GM18951 (cell line): Measurements from ENCODE around the gene CDC34.

Experiments used
- POLR2A ChIP-seq: IDR thresholded peaks from 4 replicates; pipeline ENCODE4 v1.6.1; 2011; ENCODE audit warnings: mild to moderate bottlenecking; ENCODE audit not compliant: insufficient read length, insufficient read depth; ENCODE audit errors: extremely low read depth
- in situ Hi-C: fragments of 300-500 bp; cut with MboI; formaldehyde crosslinking; loops from one replicate; pipeline ENCODE4 v1.12.0; 2022; ENCODE audit warnings: low sequenced_read_pairs, mixed read lengths, inconsistent platforms; ENCODE audit not compliant: unreplicated experiment

The CDC34 gene

GRCh38 chr19:507286-508203 is 24.0 kb upstream of the CDC34 start, which contains the start of gene TPGS1:
Gene TPGS1, plus strand, starts transcription at chr19:507497. Its CDS starts 10 bp downstream, at chr19:507507.
- in situ Hi-C loops, result no loop called here
- TF ChIP-seq POLR2A, result peak; percentile 53

DNA sequence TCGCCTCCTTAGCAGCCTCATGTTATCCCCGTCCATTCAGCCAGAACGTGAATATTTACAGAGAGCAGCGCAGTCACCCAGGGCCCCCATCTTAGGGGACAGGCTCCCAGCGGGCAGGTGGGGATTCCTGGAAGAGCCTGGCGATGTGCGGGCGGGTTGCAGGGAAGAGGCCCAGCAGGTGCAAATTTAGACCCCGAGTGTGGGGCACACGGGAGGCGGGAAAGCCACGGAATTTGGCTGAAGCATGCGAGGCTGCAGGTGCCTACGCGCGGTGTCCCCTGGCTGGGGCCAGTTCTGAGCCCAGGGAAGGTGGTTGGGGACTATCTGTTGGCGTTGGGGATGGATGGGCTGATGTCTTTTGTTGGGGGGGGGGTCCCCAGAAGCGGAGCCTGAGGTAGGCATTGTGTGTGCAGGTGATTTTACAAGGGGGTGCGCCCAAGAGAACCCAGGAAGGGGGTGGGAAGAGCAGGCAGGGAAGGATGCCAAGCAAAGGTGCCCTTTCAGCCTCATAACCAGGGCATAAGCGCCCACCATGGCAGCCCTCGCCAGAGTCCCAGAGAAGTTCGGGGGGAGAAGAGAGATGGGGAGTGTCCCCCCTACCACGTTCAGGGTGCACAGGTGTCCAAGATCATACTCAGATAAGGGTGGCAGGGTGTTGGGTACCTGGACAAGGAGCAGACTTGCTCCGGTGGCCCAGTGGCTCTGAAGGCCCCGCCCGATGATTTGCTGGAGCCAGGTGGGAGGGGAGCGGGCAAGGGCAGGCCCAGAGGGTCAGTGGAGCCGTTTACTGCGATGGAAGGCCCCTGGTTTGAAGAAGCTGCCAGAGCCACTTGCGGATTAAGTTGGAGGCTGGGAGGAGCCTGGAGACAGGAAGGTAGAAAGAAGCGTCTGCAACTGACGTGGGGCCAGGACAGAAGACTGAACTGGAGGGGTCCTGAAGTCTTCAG is 23.1 kb upstream of the CDC34 start:
- TF ChIP-seq POLR2A, result no peak
- in situ Hi-C loops, result no loop called here

DNA sequence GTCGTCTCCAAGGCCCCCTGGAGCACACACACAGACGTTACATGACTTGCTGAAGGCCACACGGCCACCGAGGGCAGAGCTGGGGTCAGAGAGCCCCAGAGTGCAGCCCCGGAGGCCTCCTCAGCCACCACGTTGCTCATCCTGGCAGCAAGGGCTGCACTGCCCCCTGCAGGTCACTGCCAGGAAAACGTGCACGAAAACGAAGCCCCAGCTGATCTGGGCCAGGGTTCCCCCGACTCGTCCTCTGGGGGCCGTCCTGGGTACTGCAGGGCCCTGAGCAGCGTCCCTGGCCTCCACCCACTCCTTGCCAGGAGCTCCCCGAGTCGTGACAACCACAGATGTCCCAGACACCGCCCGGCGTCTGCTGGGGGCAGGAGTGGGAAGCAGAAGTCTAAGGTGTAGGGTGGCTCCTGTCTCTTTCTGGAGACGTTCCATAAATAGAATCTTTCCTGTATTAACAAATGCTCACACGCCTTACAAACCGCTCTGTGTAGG is 20.9 kb upstream of the CDC34 start:
- TF ChIP-seq POLR2A, result no peak
- in situ Hi-C loops, result no loop called here

- peak; percentile 44 for TF ChIP-seq POLR2A
- in situ Hi-C loops, result no loop called here
Observed at GRCh38 chr19:511101-511851, 20.3 kb upstream of the CDC34 start.

GRCh38 chr19:512547-513365 is 18.8 kb upstream of the CDC34 start:
- no peak for TF ChIP-seq POLR2A

DNA sequence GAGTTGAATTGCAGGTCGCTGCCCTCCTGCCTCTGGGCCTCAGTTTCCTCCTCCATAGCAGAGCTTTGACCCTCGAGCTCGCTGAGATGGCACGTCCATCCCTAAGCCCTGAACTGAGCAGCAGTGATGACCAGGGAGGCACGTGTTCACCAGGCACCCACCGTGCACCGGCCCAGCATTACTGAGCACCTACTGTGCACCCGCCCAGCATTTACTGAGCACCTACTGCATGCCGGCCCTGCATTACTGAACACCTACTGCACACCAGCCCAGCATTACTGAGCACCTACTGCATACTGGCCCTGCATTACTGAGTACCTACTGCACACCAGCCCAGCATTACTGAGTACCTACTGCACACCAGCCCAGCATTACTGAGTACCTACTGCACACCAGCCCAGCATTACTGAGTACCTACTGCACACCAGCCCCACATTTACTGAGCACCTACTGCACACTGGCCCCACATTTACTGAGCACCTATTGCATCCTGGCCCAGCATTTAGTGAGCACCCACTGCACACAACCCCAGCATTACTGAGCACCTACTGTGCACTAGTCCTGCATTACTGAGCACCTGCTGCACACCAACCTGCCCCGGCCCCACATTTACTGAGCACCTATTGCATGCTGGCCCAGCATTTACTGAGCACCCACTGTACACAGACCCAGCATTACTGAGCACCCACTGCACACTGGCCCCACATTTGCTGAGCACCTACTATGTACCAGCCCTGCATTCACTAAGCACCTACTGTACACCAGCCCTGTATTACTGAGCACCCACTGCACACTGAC is 18.0 kb upstream of the CDC34 start:
- in situ Hi-C loops, result no loop called here
- TF ChIP-seq POLR2A, result no peak

More at GRCh38 chr19:512547-513365, 18.8 kb upstream of the CDC34 start:
- in situ Hi-C loops, result no loop called here

GRCh38 chr19:514166-514663 is 17.3 kb upstream of the CDC34 start:
- TF ChIP-seq POLR2A, result no peak
- in situ Hi-C loops, result no loop called here

GRCh38 chr19:517721-518597 is 13.6 kb upstream of the CDC34 start:
- in situ Hi-C loops, result no loop called here
- no peak for TF ChIP-seq POLR2A

DNA sequence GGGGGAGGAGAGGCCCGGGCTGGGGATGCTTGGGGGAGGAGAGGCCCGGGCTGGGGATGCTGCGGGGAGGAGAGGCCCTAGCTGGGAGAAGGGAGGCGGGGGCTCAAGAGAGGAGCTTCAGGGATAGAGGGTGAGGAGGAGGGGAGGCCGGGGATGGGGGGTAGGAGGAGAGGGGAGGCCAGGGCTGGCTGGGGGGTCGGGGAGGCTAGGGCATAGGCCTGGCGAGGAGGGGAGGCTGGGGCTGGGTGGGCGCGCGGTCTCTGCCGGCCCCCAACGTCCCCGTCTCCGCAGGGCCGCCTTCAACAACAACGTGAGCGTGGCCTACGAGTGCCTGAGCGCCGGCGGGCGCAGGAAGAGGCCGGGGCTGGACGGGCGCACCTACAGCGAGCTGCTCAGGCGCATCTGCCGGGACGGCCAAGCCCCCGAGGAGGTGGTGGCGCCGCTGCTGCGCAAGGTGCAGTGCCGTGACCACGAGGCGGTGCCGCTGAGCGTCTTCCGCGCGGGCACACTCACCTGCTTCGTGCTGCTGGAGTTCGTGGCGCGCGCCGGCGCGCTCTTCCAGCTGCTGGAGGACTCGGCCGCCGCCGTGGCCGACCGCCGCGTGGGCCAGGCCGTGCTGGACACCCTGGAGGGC is 12.8 kb upstream of the CDC34 start:
- in situ Hi-C loops, result no loop called here

GRCh38 chr19:519449-519865 is 12.1 kb upstream of the CDC34 start:
- in situ Hi-C loops, result no loop called here
- no peak for TF ChIP-seq POLR2A

More for the DNA sequence above, 12.8 kb upstream of the CDC34 start:
- no peak for TF ChIP-seq POLR2A

GRCh38 chr19:522726-523125 is 8.8 kb upstream of the CDC34 start:
- in situ Hi-C loops, result no loop called here
- no peak for TF ChIP-seq POLR2A
